B cell (primary cell): ENCODE measurements around the gene EIF2AK2. TPM values are rescaled to one million over a fixed set of nuclear protein-coding genes. Genes with fewer than 3 reads are reported as not detected.

Experiments
- ATAC-seq: fragments of 200-7000 bp; cut with Tn5 transposase; one replicate; pipeline ENCODE4 v1.10.0; 2021; ENCODE audit warnings: low read depth, mild to moderate bottlenecking, moderate number of reproducible peaks, moderate library complexity
- CTCF ChIA-PET: fragments of 350-600 bp; sonication (Branson Sonifier 250); formaldehyde crosslinking; loops from one replicate; lab custom pipeline; 2021; ENCODE audit warnings: antibody characterized with exemption, inconsistent platforms; lab: Charles Lee
- POLR2A ChIA-PET: fragments of 350-600 bp; sonication (Branson Sonifier 250); formaldehyde crosslinking; loops from one replicate; lab custom pipeline; 2021; ENCODE audit warnings: antibody characterized with exemption; lab: Charles Lee
- DNase-seq: peaks from one replicate; pipeline ENCODE4 v3.0.0; 2013
- H2AFZ ChIP-seq: 2 replicates; pipeline ENCODE4 v1.6.1; 2012; ENCODE audit warnings: mild to moderate bottlenecking, low read depth, low read length; ENCODE audit not compliant: insufficient read depth, poor library complexity, severe bottlenecking
- H3K27ac ChIP-seq, 2 donors: 1 replicate in 1 of 2; 2 replicates in 1 of 2; pipeline ENCODE4 v1.5.1; 2012 to 2013; ENCODE audit warnings: low read length in 2 of 2, mild to moderate bottlenecking in 2 of 2, moderate library complexity in 1 of 2
- H3K27me3 ChIP-seq, 4 experiments: fragments of 200-600 bp in 1 of 4; sonication (generic) in 1 of 4; replicated peaks in 1 of 4; 1 replicate in 2 of 4; 2 replicates in 2 of 4; pipeline versions ENCODE4 v1.6.1 to v1.7.0; 2013 to 2016; ENCODE audit warnings: low read length in 3 of 4, mild to moderate bottlenecking in 2 of 4, mixed read lengths in 1 of 4, moderate library complexity in 1 of 4; ENCODE audit not compliant: insufficient read depth in 4 of 4, control insufficient read depth in 3 of 4; ENCODE audit errors: control extremely low read depth in 1 of 4
- H3K36me3 ChIP-seq, 2 experiments: replicated peaks in 1 of 2; 1 replicate in 1 of 2; 2 replicates in 1 of 2; pipeline versions ENCODE4 v1.6.1 to v1.7.1; 2013; ENCODE audit warnings: low read length in 1 of 2; ENCODE audit not compliant: insufficient read depth in 2 of 2, control insufficient read depth in 1 of 2; ENCODE audit errors: control extremely low read depth in 1 of 2, extremely low read depth in 1 of 2
- H3K4me1 ChIP-seq, 2 donors: fragments of 200-600 bp in 1 of 2; sonication (generic) in 1 of 2; 1 replicate in 1 of 2; 2 replicates in 1 of 2; pipeline versions ENCODE4 v1.5.1 to v1.6.1; 2013 to 2017; ENCODE audit warnings: low read length in 2 of 2; ENCODE audit not compliant: control insufficient read depth in 2 of 2, insufficient read depth in 2 of 2
- H3K4me2 ChIP-seq: replicated peaks from 2 replicates; pipeline ENCODE3; 2012; ENCODE audit warnings: mild to moderate bottlenecking, low read depth, low read length; ENCODE audit not compliant: poor library complexity, severe bottlenecking
- H3K4me3 ChIP-seq, 5 experiments: fragments of 200-600 bp in 1 of 5; sonication (generic) in 1 of 5; 1 replicate in 3 of 5; 2 replicates in 2 of 5; pipeline versions ENCODE4 v1.5.1 to v1.7.0; 2011 to 2016; ENCODE audit warnings: low read length in 4 of 5, mild to moderate bottlenecking in 4 of 5, low read depth in 2 of 5, control low read depth in 1 of 5, moderate library complexity in 1 of 5; ENCODE audit not compliant: insufficient read depth in 1 of 5; ENCODE audit errors: control extremely low read depth in 1 of 5, extremely low read depth in 1 of 5
- H3K79me2 ChIP-seq: fragments of 200-600 bp; sonication (generic); one replicate; pipeline ENCODE4 v1.6.0; 2016; ENCODE audit warnings: low read length; ENCODE audit not compliant: control insufficient read depth, insufficient read depth
- H3K9ac ChIP-seq: fragments of 200-600 bp; sonication (generic); 2 replicates; pipeline ENCODE4 v1.6.1; 2017; ENCODE audit warnings: mild to moderate bottlenecking, low read length, moderate library complexity
- H3K9me3 ChIP-seq, 3 donors: one replicate each; pipeline versions ENCODE4 v1.6.1 to v1.7.1; 2013; ENCODE audit warnings: low read length in 2 of 3; ENCODE audit not compliant: control insufficient read depth in 2 of 3, insufficient read depth in 1 of 3; ENCODE audit errors: control extremely low read depth in 1 of 3
- H4K20me1 ChIP-seq: 2 replicates; pipeline ENCODE4 v1.6.0; 2012; ENCODE audit warnings: mild to moderate bottlenecking, low read length; ENCODE audit not compliant: insufficient read depth, control insufficient read depth, poor library complexity, severe bottlenecking
- H3K27ac Mint-ChIP-seq: one replicate; pipeline ENCODE4 v1.8.0; 2021; ENCODE audit warnings: mixed read lengths
- H3K27me3 Mint-ChIP-seq: one replicate; pipeline ENCODE4 v1.8.0; 2021; ENCODE audit warnings: mixed read lengths
- H3K4me1 Mint-ChIP-seq: one replicate; pipeline ENCODE4 v1.8.0; 2021; ENCODE audit warnings: mixed read lengths
- H3K4me3 Mint-ChIP-seq: one replicate; pipeline ENCODE4 v1.8.0; 2021; ENCODE audit warnings: mixed read lengths
- H3K9me3 Mint-ChIP-seq: one replicate; pipeline ENCODE4 v1.8.0; 2022; ENCODE audit warnings: mixed read lengths; ENCODE audit not compliant: insufficient read depth
- CTCF ChIP-seq: fragments of 200-600 bp; IDR thresholded peaks from one replicate; pipeline ENCODE4 v1.8.0; 2022; ENCODE audit warnings: antibody characterized with exemption, mild to moderate bottlenecking
- EZH2 ChIP-seq: IDR thresholded peaks from 2 replicates; pipeline ENCODE4 v1.6.1; 2012; ENCODE audit warnings: borderline replicate concordance, low read depth, mild to moderate bottlenecking, moderate library complexity, low read length; ENCODE audit not compliant: insufficient read depth, poor library complexity, severe bottlenecking
- WGBS: methylation state at CpG from one replicate; pipeline ENCODE4 v1.1.5; 2013; ENCODE audit warnings: missing lambda C conversion rate; ENCODE audit not compliant: insufficient coverage; 5-methylcytosine and 5-hydroxymethylcytosine counted together
- intact Hi-C: fragments of 100-400 bp; cut with micrococcal nuclease; formaldehyde crosslinking; loops from one replicate; pipeline ENCODE4 v1.10.0; 2022
- polyA plus RNA-seq: library from polyadenylated mRNA; depleted of rRNA; stranded (reverse); fragments of >200 nt; gene quantifications from 2 replicates; pipeline ENCODE4 v1.2.3, GENCODE V29; 2012
- total RNA-seq, 2 donors: library from RNA; stranded (reverse); fragments of 120-200 nt in 1 of 2; gene quantifications; 1 replicate in 1 of 2; 2 replicates in 1 of 2; pipeline versions ENCODE4 v1.2.3 to v1.2.4, GENCODE V29; 2013 to 2022

Gene EIF2AK2
- total and polyA plus RNA-seq, 2 donors (not counting 1 experiment from before 2014, with no cell fraction given) = 6.5 to 36.9 TPM

GRCh38 chr2:37109523-37109922 lies 47.3 kb downstream of the EIF2AK2 start:
- Histone ChIP-seq H3K79me2 (no peaks in the 10 kb centered on the region), H3K4me3 (no peak overlapping the region), H4K20me1 (no peaks in the 10 kb centered on the region), H3K9ac (no peak overlapping the region), H3K27me3 (no peaks in the 10 kb centered on the region), H2AFZ (no peak overlapping the region), H3K4me1 (no peaks in the 10 kb centered on the region), H3K4me2 (no peak overlapping the region), H3K27ac (no peak overlapping the region), H3K9me3 (no peaks in the 10 kb centered on the region), H3K36me3 (peaks cover 7 to 62% of the 10 kb centered on the region in 2 experiments)
- ATAC-seq = no peak
- no CpG with 5 or more reads among the region's 4 CpGs for WGBS
- Mint-ChIP-seq H3K27ac (no peak overlapping the region), H3K4me3 (no peak overlapping the region), H3K27me3 (no peaks in the 10 kb centered on the region), H3K4me1 (no peaks in the 10 kb centered on the region), H3K9me3 (no peaks in the 10 kb centered on the region)
- POLR2A ChIA-PET = no interaction called here
- intact Hi-C loops = no loop called here
- TF ChIP-seq EZH2 = no peak
- TF ChIP-seq CTCF = no peak
- CTCF ChIA-PET = no interaction called here
- no peak for DNase-seq

- H3K4me1 Mint-ChIP-seq = no peaks in the 10 kb centered on the region
- Histone ChIP-seq H2AFZ (no peak overlapping the region), H3K4me2 (no peak overlapping the region), H3K9me3 (no peaks in the 10 kb centered on the region), H3K4me3 (no peak overlapping the region), H3K27me3 (no peaks in the 10 kb centered on the region), H4K20me1 (no peaks in the 10 kb centered on the region), H3K9ac (no peak overlapping the region), H3K27ac (no peak overlapping the region), H3K4me1 (no peaks in the 10 kb centered on the region), H3K79me2 (no peaks in the 10 kb centered on the region), H3K36me3 (peaks cover 7 to 62% of the 10 kb centered on the region in 2 experiments)
- no peak for TF ChIP-seq EZH2
- TF ChIP-seq CTCF = no peak
- no peak for ATAC-seq
- ChIA-PET POLR2A (no interaction called here), CTCF (no interaction called here)
- no peak overlapping the region for H3K4me3 Mint-ChIP-seq
- no peaks in the 10 kb centered on the region for H3K27me3 Mint-ChIP-seq
- no peaks in the 10 kb centered on the region for H3K9me3 Mint-ChIP-seq
- intact Hi-C loops = no loop called here
- H3K27ac Mint-ChIP-seq = no peak overlapping the region
- 98% methylated on average over 4 of the region's 5 CpGs for WGBS
- no peak for DNase-seq
These were observed 51.6 kb downstream of the EIF2AK2 start for GRCh38 chr2:37105150-37105549.
